ENCODE results near the gene FLT4.

FLT4 gene

GRCh38 chr5:180625125-180625790 lies 24.1 kb downstream of the FLT4 start:
- DNase-seq = no peak

- no peak for DNase-seq
Observed at GRCh38 chr5:180624587-180624986, 24.8 kb downstream of the FLT4 start.

GRCh38 chr5:180623844-180624243 lies 25.6 kb downstream of the FLT4 start:
- no peak for DNase-seq

- DNase-seq = no peak
Observed at GRCh38 chr5:180623411-180623834, 26.0 kb downstream of the FLT4 start.

- no peak for DNase-seq
Observed at GRCh38 chr5:180622910-180623309, 26.5 kb downstream of the FLT4 start.

- DNase-seq = no peak
Observed at GRCh38 chr5:180621311-180621710, 28.1 kb downstream of the FLT4 start.

GRCh38 chr5:180620014-180620413 lies 29.4 kb downstream of the FLT4 start:
- no peak for DNase-seq

GRCh38 chr5:180619563-180619915 lies 29.9 kb downstream of the FLT4 start:
- DNase-seq = no peak

- peak; percentile 31 for DNase-seq
Observed at GRCh38 chr5:180618829-180619562, 30.4 kb downstream of the FLT4 start.

GRCh38 chr5:180618487-180618828 lies 30.9 kb downstream of the FLT4 start:
- no peak for DNase-seq

- no peak for DNase-seq
Observed at GRCh38 chr5:180613814-180614188, 35.6 kb downstream of the FLT4 start.

- DNase-seq = no peak
Observed at GRCh38 chr5:180613188-180613813, 36.1 kb downstream of the FLT4 start.

- DNase-seq = no peak
Observed at GRCh38 chr5:180612683-180613082, 36.7 kb downstream of the FLT4 start.

GRCh38 chr5:180611140-180611850 lies 38.1 kb downstream of the FLT4 start:
- DNase-seq = no peak

GRCh38 chr5:180609817-180610550 lies 39.4 kb downstream of the FLT4 start:
- DNase-seq = no peak

- DNase-seq = no peak
Observed at GRCh38 chr5:180609386-180609785, 40.0 kb downstream of the FLT4 start.

- no peak for DNase-seq
Observed at GRCh38 chr5:180608572-180609310, 40.7 kb downstream of the FLT4 start.

GRCh38 chr5:180607861-180608571 lies 41.4 kb downstream of the FLT4 start:
- DNase-seq = no peak

GRCh38 chr5:180606215-180606785 lies 43.1 kb downstream of the FLT4 start:
- DNase-seq = no peak

GRCh38 chr5:180605554-180606214 lies 43.7 kb downstream of the FLT4 start:
- peak; percentile 59 for DNase-seq

GRCh38 chr5:180604271-180604670 lies 45.1 kb downstream of the FLT4 start:
- no peak for DNase-seq
